Upper lobe of left lung (tissue), 4 donors: ENCODE data around the gene C16orf74.

ENCODE experiments used
- EP300 ChIP-seq, 4 donors: sonication (generic); formaldehyde crosslinking; IDR thresholded peaks; one replicate each; pipeline ENCODE4 v1.5.1; 2017; ENCODE audit warnings: antibody characterized with exemption in 4 of 4, control low read depth in 2 of 4
- POLR2A ChIP-seq, 4 donors: fragments of 450-650 bp; IDR thresholded peaks; one replicate each; pipeline ENCODE4 v1.5.1; 2016 to 2017; ENCODE audit warnings: antibody characterized with exemption in 4 of 4, mild to moderate bottlenecking in 2 of 4
- POLR2AphosphoS5 ChIP-seq, 2 donors: sonication (generic); formaldehyde crosslinking; IDR thresholded peaks; one replicate each; pipeline ENCODE4 v1.5.1; 2017; ENCODE audit warnings: antibody characterized with exemption in 2 of 2
- TF ChIP-seq, protein P1 (sequence below), 6 experiments: fragments of 450-650 bp in 4 of 6; fragments of 200-600 bp in 2 of 6; sonication (generic) in 2 of 6; IDR thresholded peaks; one replicate each; pipeline ENCODE4 v1.5.1; 2016 to 2019; ENCODE audit warnings: antibody characterized with exemption in 6 of 6

DNA sequence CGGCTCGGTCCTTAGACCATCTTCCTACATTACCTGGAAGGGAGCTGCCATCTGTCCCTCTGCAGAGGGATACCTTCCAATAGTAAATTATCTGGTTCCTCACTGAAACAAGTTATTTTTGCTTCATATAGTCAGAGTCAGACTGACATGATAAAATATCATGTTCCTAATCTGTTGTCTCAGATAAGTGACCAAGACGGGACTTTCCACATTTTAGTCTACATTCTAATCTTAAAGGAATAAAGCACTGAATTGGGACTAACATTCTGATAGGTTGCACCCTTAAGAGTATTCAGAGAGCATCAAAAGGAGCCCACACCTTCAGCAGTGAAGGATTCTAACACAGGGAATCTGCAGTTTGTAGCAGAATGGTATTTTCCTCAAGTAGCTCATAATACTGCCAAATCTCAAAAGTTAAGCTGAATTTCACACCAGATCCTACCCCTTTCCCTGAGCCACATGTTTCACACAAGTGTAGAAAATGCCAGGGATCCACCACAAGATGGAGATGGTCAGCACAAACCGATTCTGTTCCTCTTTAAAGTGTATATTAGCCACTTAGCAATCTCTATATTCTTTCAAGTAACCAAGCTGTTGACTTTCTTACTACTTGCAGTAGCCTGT is 75.5 kb downstream of the C16orf74 start:
- TF ChIP-seq, protein P1, sequence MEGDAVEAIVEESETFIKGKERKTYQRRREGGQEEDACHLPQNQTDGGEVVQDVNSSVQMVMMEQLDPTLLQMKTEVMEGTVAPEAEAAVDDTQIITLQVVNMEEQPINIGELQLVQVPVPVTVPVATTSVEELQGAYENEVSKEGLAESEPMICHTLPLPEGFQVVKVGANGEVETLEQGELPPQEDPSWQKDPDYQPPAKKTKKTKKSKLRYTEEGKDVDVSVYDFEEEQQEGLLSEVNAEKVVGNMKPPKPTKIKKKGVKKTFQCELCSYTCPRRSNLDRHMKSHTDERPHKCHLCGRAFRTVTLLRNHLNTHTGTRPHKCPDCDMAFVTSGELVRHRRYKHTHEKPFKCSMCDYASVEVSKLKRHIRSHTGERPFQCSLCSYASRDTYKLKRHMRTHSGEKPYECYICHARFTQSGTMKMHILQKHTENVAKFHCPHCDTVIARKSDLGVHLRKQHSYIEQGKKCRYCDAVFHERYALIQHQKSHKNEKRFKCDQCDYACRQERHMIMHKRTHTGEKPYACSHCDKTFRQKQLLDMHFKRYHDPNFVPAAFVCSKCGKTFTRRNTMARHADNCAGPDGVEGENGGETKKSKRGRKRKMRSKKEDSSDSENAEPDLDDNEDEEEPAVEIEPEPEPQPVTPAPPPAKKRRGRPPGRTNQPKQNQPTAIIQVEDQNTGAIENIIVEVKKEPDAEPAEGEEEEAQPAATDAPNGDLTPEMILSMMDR (IDR thresholded peaks at IDR 0.05): peak in 1 of 6 experiments; percentile 19
- TF ChIP-seq POLR2AphosphoS5 (IDR thresholded peaks at IDR 0.05) (no peak), POLR2A (IDR thresholded peaks at IDR 0.05) (no peak), EP300 (IDR thresholded peaks at IDR 0.05) (no peak)
